Measurements from ENCODE around the gene CDC42EP2.

- TF ChIP-seq EZH2 (IDR thresholded peaks at IDR 0.05; ENCODE audit: borderline replicate concordance, low read depth, low read length, severe bottlenecking) (no peak), POLR2A (IDR thresholded peaks at IDR 0.05; ENCODE audit: low read depth, low read length) (no peak), POLR2AphosphoS5 (IDR thresholded peaks at IDR 0.05; ENCODE audit: insufficient read depth, low read depth, low read length) (no peak)
- TF ChIP-seq, protein P1, sequence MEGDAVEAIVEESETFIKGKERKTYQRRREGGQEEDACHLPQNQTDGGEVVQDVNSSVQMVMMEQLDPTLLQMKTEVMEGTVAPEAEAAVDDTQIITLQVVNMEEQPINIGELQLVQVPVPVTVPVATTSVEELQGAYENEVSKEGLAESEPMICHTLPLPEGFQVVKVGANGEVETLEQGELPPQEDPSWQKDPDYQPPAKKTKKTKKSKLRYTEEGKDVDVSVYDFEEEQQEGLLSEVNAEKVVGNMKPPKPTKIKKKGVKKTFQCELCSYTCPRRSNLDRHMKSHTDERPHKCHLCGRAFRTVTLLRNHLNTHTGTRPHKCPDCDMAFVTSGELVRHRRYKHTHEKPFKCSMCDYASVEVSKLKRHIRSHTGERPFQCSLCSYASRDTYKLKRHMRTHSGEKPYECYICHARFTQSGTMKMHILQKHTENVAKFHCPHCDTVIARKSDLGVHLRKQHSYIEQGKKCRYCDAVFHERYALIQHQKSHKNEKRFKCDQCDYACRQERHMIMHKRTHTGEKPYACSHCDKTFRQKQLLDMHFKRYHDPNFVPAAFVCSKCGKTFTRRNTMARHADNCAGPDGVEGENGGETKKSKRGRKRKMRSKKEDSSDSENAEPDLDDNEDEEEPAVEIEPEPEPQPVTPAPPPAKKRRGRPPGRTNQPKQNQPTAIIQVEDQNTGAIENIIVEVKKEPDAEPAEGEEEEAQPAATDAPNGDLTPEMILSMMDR (IDR thresholded peaks at IDR 0.05; ENCODE audit: extremely low read depth in 1 of 2, insufficient read depth in 1 of 2, low read depth in 1 of 2, low read length in 2 of 2), result no peak
- TF ChIP-seq, protein P2, sequence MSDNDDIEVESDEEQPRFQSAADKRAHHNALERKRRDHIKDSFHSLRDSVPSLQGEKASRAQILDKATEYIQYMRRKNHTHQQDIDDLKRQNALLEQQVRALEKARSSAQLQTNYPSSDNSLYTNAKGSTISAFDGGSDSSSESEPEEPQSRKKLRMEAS (IDR thresholded peaks at IDR 0.05; ENCODE audit: insufficient read depth, insufficient read length), result no peak
Measured at GRCh38 chr11:65304613-65305012, 10.1 kb upstream of the CDC42EP2 start.

Data from endothelial cell of umbilical vein (primary cell).